CD4-positive, alpha-beta T cell treated with Interleukin-1 beta for 1 hour (primary cell): ENCODE results near the gene ZCCHC18.
A peak's percentile ranks its signal among the peaks of the same experiment; 100 is the strongest.
"Not testable (repeated sequence)": the region's sequence is repeated elsewhere in the genome, so short reads cannot be mapped to it uniquely, and the experiment has no call there.

Source experiments
- DNase-seq, 2 donors: peaks; one replicate each; pipeline ENCODE4 v3.0.0-alpha.2; 2020 to 2022

The ZCCHC18 gene

GRCh38 chrX:104112326-104112951, at the start of gene ZCCHC18:
Gene ZCCHC18, plus strand, starts transcription at chrX:104112523. Its CDS starts 1,589 bp downstream, at chrX:104114112.
- peak; percentile 17 to 39 for DNase-seq

DNA sequence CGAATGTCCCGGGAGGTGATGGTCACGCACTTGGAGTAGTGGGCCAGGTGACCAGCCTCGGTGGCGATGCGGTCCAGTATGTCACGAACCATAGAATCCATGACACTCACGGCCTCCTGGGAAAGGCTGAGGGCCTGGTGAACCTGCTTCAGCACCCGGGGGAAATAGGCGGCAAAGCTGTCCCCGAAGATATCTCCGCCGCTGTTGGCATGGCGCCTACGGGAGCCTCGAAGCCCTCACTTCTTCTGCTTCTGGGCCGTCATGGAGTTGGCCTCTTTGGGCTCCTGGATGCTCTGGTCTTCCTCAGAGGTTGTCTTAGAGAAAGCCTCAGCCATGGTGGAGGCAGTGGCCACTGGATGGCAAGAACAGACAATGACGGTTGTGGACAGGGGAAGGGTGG, 49.7 kb upstream of the ZCCHC18 start:
- DNase-seq: not testable (repeated sequence)

DNA sequence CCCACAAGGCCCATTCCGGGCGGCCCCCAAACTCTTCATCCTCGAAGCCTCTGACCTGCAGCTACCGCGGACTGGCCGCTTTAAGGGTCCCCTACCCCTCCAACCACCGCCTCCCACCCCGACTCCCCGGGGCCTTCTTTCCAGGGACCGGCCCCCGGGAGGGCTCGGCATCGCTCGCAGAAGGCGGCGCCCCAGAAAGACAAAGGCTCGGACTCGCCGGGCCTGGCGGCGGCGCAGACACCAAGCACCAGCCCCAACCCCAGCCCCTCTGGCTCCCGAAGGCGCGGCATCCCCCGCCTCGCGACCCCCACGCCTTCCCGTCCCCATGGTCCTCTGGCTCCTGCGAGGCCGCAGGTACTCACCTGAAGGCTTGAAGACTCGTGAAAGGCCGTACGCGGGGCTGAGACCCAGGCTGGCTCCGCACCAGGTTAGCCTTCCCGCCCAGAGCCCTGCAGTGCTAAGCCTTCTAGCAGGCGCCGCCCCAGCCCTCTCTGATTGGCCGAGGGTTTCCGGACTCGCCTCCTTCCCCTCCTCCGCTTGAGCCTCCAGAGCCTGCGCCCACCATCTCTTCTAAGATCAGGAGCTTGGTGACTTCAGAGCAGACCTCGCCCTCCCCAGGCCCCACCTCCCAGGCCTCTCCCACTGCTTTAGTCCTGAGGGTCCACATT, 36.4 kb upstream of the ZCCHC18 start, which contains the start of gene TMSB15C:
TSS of gene TMSB15C (minus strand) at position 459 of the 668 bp plus-strand sequence.
- DNase-seq: not testable (repeated sequence)

GRCh38 chrX:104077854-104078253, 34.5 kb upstream of the ZCCHC18 start:
- DNase-seq: not testable (repeated sequence)

GRCh38 chrX:104084063-104084462, 28.3 kb upstream of the ZCCHC18 start:
- no peak for DNase-seq

DNA sequence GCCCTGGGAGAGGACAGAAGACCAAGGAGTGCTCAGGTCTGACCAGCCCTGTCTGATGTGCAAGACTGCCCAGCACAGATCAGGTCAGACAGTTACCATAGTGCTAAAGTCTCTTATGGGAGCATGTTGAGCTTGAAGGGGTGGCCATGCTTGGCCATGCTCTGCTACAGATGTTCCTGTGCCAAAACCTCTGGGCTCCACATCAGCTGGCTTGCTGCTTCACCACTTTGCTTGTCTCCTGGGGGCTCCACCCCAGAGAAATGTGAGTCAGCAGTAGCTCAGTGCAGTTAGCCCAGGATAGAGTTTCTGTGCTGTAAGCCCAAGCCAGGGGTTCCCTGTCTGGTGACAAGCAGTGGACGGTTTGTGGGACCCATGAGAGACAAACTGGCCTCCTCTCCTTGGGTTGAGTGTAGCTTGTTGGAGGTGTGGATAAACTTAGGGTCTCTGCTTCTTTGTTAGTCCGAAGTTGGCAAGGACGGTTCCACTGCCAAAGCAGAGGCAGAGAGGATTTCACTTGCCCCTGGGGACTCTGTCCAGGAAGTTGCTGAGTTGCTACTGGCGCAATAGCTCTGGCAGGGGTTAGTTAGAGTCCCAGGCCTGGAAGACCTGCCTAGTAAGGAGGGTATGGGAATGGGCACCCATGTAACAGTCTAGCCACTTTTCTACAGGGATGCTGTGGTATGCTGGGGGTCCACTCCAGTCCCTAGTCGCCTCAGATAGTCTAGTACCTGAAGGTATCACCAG, 27.6 kb upstream of the ZCCHC18 start:
- no peak for DNase-seq

- DNase-seq: no peak
These were observed 26.8 kb upstream of the ZCCHC18 start for GRCh38 chrX:104085477-104085876.

- no peak for DNase-seq
These were observed 26.4 kb upstream of the ZCCHC18 start for GRCh38 chrX:104085919-104086318.

GRCh38 chrX:104098151-104098808, 14.0 kb upstream of the ZCCHC18 start:
- DNase-seq: peak; percentile 62 to 70

- no peak for DNase-seq
These were observed 13.4 kb upstream of the ZCCHC18 start for GRCh38 chrX:104098919-104099318.

DNA sequence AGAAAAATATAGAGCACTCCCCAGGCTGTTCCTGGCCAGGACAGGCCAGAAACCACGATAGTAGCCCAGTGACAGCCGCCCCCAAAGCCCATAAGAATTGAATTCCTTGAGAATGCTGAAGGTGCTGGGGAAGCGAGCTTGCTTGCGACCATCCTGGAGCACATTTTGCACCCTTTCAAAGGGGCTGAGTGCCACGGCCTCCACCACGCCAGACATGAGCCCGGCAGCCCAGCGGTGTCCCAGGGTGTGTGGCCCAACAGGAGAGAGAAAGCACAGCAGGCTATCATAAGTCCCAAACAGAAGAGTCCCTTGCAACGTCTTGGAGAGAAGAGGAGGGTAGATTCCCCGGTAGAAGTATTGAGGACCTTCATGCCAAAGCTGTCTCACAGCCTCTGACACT, 7.6 kb upstream of the ZCCHC18 start:
- no peak for DNase-seq

DNA sequence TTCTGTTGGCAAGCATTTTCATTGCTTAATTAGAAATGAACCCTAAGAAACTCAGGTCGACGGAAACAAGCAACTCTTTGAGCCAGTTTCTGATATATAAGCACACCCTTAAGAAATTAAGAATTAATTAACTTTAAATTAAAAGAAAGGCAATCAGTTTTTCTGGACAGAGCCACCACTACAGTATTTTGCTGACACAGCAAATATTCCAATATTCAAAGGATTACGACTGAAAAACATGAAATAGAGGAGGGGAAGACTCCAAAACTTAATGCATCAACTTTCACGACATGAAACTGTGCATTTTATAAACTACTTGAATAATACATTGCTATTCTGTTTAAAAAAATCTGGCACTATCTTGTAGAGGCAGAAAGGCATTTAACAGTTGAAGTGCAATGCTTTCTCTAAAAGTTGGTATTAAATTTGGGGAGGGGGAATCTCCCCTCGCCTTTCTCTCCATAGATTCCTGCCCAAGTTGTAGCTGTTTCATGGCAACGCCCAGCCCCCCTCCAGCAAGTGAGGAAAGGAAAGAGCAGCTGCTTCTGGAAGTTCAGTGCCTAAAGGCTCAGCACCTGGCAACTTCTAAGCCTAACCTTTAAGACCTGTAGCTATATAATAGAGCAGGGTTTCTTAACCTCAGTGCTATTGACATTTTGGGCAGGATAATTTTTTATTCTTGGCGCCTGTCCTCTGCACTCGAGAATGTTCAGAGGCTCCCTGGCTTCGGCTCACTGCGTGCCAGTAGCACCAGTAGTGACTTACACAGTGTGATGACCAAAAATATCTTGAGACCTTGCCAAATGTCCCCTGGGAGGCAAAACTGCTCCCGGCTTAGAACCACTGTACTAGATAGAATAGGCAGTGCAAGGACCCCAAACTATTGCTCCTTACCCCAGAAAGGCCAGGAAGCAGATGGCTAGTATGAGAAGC, 6.7 kb upstream of the ZCCHC18 start:
- DNase-seq: no peak

DNA sequence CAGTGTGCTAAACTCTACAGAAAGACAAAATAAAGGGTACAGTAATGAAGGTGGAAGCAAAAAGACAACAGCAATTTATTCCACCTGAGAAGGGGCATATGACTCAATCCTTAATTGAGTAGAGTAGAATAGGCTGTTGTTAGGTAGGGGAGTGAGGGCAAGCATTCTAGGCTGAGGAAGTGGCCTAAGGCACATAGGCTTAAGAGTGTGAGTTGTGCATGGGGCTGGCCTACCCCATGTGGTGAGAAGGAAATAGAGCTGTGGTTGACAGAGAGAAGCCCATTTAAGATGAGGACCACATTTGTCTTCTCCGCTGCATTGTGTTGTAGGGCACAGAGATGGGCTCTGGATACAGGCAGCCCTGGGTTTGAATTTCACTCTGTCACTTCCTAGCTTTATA, 3.4 kb upstream of the ZCCHC18 start:
- peak in 1 of 2 donors; percentile 3 for DNase-seq

GRCh38 chrX:104110491-104111240, 1.7 kb upstream of the ZCCHC18 start:
- DNase-seq: peak in 1 of 2 donors; percentile 25

DNA sequence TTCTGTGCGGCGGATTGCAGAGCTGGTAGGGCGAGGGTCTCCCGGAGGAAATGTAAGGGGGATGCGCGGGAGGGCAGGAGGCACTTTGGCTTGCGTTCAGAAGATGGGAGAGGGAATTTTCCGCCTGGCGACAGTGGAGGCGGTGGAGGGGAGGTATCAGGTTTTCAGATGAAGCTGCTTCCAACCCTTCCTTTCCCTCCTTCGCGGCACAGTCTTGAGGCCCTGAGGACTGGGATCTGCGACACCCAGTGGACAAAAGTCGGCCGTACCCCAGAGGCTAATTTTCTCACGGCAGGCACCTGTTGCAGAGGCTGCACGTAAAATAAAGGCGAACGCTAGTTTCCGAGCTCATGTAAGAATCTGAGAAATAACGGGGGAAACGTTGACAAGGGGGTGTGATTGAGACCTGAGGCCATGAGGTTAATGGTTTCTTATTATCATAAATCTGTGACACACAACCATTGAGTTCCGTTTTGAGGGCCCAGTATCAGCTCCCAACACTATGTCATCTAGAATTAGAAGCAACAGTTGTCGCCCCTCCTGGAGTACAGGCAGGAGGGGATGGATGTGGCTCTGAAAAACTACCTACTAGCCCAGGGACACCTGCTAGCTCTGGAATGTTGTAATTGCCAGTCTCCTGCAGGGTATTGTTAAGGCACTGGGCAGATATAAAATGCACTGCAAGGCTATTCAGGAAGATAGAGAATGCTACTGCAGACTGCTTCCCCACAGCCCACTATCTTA, 1.1 kb downstream of the ZCCHC18 start:
- peak; percentile 36 to 55 for DNase-seq

GRCh38 chrX:104117759-104118158, 5.4 kb downstream of the ZCCHC18 start:
- no peak for DNase-seq

DNA sequence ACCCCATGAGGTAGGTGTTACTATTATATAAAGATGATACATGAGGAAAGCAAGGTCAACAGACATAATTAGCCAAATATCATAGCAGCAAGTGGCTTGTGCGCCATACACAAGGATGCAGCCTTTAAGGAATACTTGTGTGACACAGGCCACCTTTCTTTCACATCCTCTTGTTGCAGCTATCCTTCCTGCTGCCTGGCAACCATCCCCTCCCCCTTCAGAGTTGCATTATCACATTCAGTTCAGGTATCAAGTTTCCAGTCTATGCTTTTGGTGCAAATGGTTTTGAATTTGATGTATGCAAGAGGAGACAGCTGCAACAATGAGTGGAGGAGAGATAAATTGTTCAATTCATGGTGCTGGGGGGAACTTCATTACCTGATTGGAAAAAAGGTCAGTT, 6.4 kb downstream of the ZCCHC18 start:
- DNase-seq: no peak

- peak in 1 of 2 donors; percentile 17 for DNase-seq
These were observed 10.5 kb downstream of the ZCCHC18 start for GRCh38 chrX:104122829-104123228.

DNA sequence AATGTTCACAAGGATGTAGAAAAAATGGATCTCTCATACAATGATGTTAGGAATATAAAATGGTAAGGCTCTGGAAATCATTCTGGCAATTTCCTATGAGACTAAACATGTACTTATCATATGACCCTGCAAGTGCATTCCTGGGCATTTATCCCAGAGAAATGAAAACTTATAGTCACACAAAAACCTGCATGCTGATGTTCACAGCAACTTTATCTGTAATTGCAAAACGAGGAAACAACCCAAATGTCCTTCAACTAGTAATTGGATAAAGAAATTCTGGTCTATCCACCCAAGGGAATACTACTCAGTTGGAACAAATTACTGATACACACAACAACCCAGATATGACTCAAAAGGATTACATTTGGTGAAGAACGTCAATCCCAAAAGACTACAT, 14.5 kb downstream of the ZCCHC18 start:
- DNase-seq: no peak

GRCh38 chrX:104130808-104131207, 18.5 kb downstream of the ZCCHC18 start:
- DNase-seq: no peak
